Neural progenitor cell (in vitro differentiated cells): ENCODE measurements around the gene REXO1. TPM values are rescaled to one million over a fixed set of nuclear protein-coding genes. Genes with fewer than 3 reads are reported as not detected.

Experiments
- DNase-seq: peaks from one replicate; pipeline ENCODE4 v3.0.0-alpha.2; 2016; ENCODE audit warnings: low spot score
- H2AFZ ChIP-seq: fragments of 200-600 bp; sonication (generic); replicated peaks from 2 replicates; pipeline ENCODE4 v1.6.1; 2016; ENCODE audit warnings: antibody characterized with exemption
- H3F3A ChIP-seq: fragments of 200-600 bp; sonication (generic); 2 replicates; pipeline ENCODE4 v1.6.1; 2016; ENCODE audit warnings: antibody characterized with exemption, low read depth
- H3K27ac ChIP-seq: fragments of 200-600 bp; sonication (generic); 2 replicates; pipeline ENCODE4 v1.5.1; 2016; ENCODE audit warnings: mild to moderate bottlenecking
- H3K27me3 ChIP-seq: fragments of 200-600 bp; sonication (generic); 2 replicates; pipeline ENCODE4 v1.6.1; 2016; ENCODE audit warnings: mild to moderate bottlenecking, moderate library complexity
- H3K36me3 ChIP-seq: fragments of 200-600 bp; sonication (generic); 2 replicates; pipeline ENCODE4 v1.5.1; 2016
- H3K4me1 ChIP-seq: fragments of 200-600 bp; sonication (generic); 2 replicates; pipeline ENCODE4 v1.6.1; 2016; ENCODE audit warnings: mixed run types
- H3K4me2 ChIP-seq: fragments of 200-600 bp; sonication (generic); 2 replicates; pipeline ENCODE4 v1.6.1; 2016
- H3K4me3 ChIP-seq: fragments of 200-600 bp; sonication (generic); 2 replicates; pipeline ENCODE4 v1.5.1; 2016
- H3K79me2 ChIP-seq: fragments of 200-600 bp; sonication (generic); 2 replicates; pipeline ENCODE4 v1.6.1; 2016; ENCODE audit warnings: low read depth
- H3K9ac ChIP-seq: fragments of 200-600 bp; sonication (generic); 2 replicates; pipeline ENCODE4 v1.6.1; 2016
- H3K9me3 ChIP-seq: fragments of 200-600 bp; sonication (generic); 2 replicates; pipeline ENCODE4 v1.5.1; 2016; ENCODE audit warnings: low read depth
- H4K20me1 ChIP-seq: fragments of 200-600 bp; sonication (generic); 2 replicates; pipeline ENCODE4 v1.6.1; 2016; ENCODE audit warnings: low read depth
- H3K27ac Mint-ChIP-seq: 3 replicates; pipeline ENCODE4 v1.8.0; 2021; ENCODE audit warnings: mixed read lengths
- H3K27me3 Mint-ChIP-seq: 2 replicates; pipeline ENCODE4 v1.8.0; 2022; ENCODE audit warnings: low read depth, mild to moderate bottlenecking, inconsistent platforms, moderate library complexity, mixed read lengths; ENCODE audit not compliant: insufficient read depth
- H3K36me3 Mint-ChIP-seq: 3 replicates; pipeline ENCODE4 v1.8.0; 2021; ENCODE audit warnings: mixed read lengths
- H3K4me1 Mint-ChIP-seq: 3 replicates; pipeline ENCODE4 v1.8.0; 2021; ENCODE audit warnings: mixed read lengths
- H3K4me3 Mint-ChIP-seq: 3 replicates; pipeline ENCODE4 v1.8.0; 2021; ENCODE audit warnings: mild to moderate bottlenecking, moderate library complexity, mixed read lengths
- H3K9me3 Mint-ChIP-seq: 3 replicates; pipeline ENCODE4 v1.8.0; 2020; ENCODE audit warnings: mixed read lengths
- EZH2 ChIP-seq: fragments of 200-600 bp; sonication (generic); IDR thresholded peaks from 2 replicates; pipeline ENCODE4 v1.6.1; 2017; ENCODE audit warnings: antibody characterized with exemption, mild to moderate bottlenecking, moderate library complexity
- EZH2phosphoT487 ChIP-seq: fragments of 200-600 bp; sonication (generic); IDR thresholded peaks from 2 replicates; pipeline ENCODE4 v1.6.1; 2017; ENCODE audit warnings: antibody characterized with exemption
- total RNA-seq: library from RNA; depleted of rRNA; stranded (reverse); fragments of >200 nt; gene quantifications from 2 replicates; pipeline ENCODE4 v1.2.3, GENCODE V29; 2015; ENCODE audit warnings: low replicate concordance
- TF ChIP-seq, protein P1 (sequence below): fragments of 200-600 bp; sonication (generic); IDR thresholded peaks from 2 replicates; pipeline ENCODE4 v1.5.1; 2017; ENCODE audit warnings: antibody characterized with exemption, mild to moderate bottlenecking

REXO1 gene
- total RNA-seq, 1 donor from 2014 or later = 38.7 TPM

DNA sequence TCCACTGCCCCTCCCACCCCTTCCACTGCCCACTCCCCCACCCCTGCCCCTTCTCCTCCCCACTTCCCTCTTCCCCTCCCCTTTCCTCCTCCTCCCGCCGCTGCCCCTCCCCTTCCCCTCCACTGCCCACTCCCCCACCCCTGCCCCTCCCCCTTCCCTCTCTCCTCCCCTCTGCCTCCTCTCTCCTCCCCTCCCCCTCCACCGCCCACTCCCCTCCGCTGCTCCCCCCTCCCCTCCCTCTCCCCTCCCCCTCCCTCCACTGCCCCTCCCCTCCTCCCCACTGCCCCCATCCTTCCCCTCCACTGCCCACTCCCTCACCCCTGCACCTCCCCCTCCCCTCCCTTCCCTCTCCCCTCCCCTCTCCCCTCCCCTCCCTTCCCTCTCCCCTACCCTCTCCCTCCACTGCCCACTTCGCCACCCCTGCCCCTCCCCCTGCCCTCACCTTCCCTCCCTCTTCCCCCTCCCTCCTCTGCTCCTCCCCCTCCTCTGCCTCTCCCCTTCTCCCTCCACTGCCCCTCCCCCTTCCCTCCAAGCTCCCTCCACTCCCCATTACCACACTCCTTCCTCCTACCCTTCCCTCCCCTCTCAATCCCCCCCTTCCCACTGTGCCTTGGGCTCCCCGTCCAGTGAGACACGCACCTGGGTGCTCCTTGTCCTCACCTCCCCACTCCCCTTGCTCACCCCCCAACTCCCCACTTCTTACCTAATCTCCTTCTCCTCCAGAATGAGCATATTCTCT is 58.1 kb downstream of the REXO1 start:
- TF ChIP-seq EZH2phosphoT487 (no peak), EZH2 (no peak)
- TF ChIP-seq, protein P1, sequence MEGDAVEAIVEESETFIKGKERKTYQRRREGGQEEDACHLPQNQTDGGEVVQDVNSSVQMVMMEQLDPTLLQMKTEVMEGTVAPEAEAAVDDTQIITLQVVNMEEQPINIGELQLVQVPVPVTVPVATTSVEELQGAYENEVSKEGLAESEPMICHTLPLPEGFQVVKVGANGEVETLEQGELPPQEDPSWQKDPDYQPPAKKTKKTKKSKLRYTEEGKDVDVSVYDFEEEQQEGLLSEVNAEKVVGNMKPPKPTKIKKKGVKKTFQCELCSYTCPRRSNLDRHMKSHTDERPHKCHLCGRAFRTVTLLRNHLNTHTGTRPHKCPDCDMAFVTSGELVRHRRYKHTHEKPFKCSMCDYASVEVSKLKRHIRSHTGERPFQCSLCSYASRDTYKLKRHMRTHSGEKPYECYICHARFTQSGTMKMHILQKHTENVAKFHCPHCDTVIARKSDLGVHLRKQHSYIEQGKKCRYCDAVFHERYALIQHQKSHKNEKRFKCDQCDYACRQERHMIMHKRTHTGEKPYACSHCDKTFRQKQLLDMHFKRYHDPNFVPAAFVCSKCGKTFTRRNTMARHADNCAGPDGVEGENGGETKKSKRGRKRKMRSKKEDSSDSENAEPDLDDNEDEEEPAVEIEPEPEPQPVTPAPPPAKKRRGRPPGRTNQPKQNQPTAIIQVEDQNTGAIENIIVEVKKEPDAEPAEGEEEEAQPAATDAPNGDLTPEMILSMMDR = no peak
- Histone ChIP-seq H2AFZ (no peak overlapping the region), H3K4me3 (no peak overlapping the region), H3F3A (peaks cover 10% of the 10 kb centered on the region), H3K4me1 (no peaks in the 10 kb centered on the region), H3K4me2 (peak overlapping the region; percentile 67), H3K27me3 (peaks cover 73% of the 10 kb centered on the region), H3K36me3 (no peaks in the 10 kb centered on the region), H4K20me1 (peaks cover 8% of the 10 kb centered on the region), H3K79me2 (no peaks in the 10 kb centered on the region), H3K9ac (no peak overlapping the region), H3K9me3 (no peaks in the 10 kb centered on the region), H3K27ac (no peak overlapping the region)
- H3K36me3 Mint-ChIP-seq = no peaks in the 10 kb centered on the region
- H3K9me3 Mint-ChIP-seq = no peaks in the 10 kb centered on the region
- H3K4me3 Mint-ChIP-seq = peak overlapping the region; percentile 55
- H3K27ac Mint-ChIP-seq = no peak overlapping the region
- H3K4me1 Mint-ChIP-seq = peaks cover under 1% of the 10 kb centered on the region
- DNase-seq = no peak
- H3K27me3 Mint-ChIP-seq = peaks cover 32% of the 10 kb centered on the region

DNA sequence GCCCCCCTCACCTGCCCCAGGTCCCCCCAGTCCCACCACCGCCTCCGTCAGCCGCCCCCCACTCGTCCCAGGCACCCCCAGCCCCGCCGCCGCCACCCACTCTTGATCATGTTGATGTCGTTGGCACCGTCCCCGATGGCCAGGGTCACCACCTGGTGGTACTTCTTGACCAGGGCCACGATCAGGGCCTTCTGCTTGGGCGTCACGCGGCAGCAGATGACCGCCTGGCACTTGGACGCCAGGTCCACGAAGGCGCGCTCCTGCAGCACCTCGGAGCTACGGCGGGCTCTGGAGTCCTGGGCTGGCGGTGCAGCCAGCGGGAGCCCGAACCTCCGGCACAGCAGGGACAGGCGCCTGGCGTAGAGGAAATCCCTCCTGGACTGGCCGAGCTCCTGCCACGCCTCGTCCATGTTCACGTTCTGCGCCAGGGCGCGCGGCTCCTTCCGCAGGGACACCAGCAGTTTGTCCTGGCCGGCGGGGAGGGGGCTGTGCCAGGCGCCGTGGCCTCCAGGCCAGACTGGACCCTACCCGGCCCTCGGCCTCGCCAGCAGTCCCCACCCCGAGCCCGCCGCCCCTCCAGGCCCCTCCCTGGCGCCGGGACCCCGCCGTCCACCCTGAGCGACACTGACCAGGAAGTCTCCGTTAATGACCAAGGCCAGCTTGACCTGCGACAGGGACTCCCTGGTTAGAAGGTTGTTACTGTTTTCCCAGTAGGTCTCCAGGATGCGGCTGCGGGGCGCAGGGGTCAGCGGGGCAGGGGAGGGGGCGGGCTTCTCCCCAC is 58.8 kb downstream of the REXO1 start:
- Mint-ChIP-seq H3K4me1 (no peaks in the 10 kb centered on the region), H3K36me3 (no peaks in the 10 kb centered on the region), H3K4me3 (no peak overlapping the region), H3K27ac (no peak overlapping the region), H3K9me3 (no peaks in the 10 kb centered on the region), H3K27me3 (peaks cover 28% of the 10 kb centered on the region)
- Histone ChIP-seq H2AFZ (no peak overlapping the region), H3K27me3 (peaks cover 77% of the 10 kb centered on the region), H3K4me1 (no peaks in the 10 kb centered on the region), H3K9me3 (no peaks in the 10 kb centered on the region), H3K4me2 (peak overlapping the region; percentile 67), H3K9ac (no peak overlapping the region), H3K36me3 (no peaks in the 10 kb centered on the region), H3K4me3 (no peak overlapping the region), H4K20me1 (peaks cover 8% of the 10 kb centered on the region), H3K79me2 (no peaks in the 10 kb centered on the region), H3F3A (peaks cover 10% of the 10 kb centered on the region), H3K27ac (no peak overlapping the region)
- DNase-seq = no peak
- TF ChIP-seq EZH2 (peak; percentile 73), EZH2phosphoT487 (peak; percentile 67)
- TF ChIP-seq, protein P1 = no peak

DNA sequence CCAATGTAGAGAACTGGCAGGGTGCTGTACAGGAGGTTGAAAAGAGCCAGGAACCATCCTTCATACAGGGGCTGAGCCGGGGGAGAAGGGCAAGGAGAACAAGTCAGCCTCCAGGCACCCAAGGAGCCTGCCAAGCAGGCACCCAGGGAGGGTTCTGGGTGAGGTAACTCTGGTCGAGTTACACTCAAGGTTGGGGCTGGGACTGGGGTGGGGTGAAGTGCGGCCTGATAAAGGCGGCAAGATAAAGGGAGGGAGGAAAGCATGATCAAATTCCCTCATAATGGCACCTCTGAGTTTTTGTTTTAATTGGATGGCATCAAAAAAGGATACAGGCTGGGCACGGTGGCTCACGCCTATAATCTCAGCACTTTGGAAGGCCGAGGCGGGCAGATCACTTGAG is 61.2 kb downstream of the REXO1 start:
- Histone ChIP-seq H3F3A (peaks cover 10% of the 10 kb centered on the region), H3K27me3 (peaks cover 99% of the 10 kb centered on the region), H3K27ac (no peak overlapping the region), H3K4me2 (no peak overlapping the region), H3K4me3 (no peak overlapping the region), H3K36me3 (no peaks in the 10 kb centered on the region), H4K20me1 (peaks cover 8% of the 10 kb centered on the region), H3K4me1 (no peaks in the 10 kb centered on the region), H3K9ac (no peak overlapping the region), H3K9me3 (no peaks in the 10 kb centered on the region), H2AFZ (no peak overlapping the region), H3K79me2 (no peaks in the 10 kb centered on the region)
- Mint-ChIP-seq H3K36me3 (no peaks in the 10 kb centered on the region), H3K27ac (no peak overlapping the region), H3K4me1 (no peaks in the 10 kb centered on the region), H3K9me3 (peaks cover 14% of the 10 kb centered on the region), H3K4me3 (no peak overlapping the region), H3K27me3 (peaks cover 34% of the 10 kb centered on the region)
- TF ChIP-seq EZH2 (no peak), EZH2phosphoT487 (no peak)
- TF ChIP-seq, protein P1 = no peak
- no peak for DNase-seq
